Right kidney (tissue), 9 donors: ENCODE results near the gene TRMT10A.
A peak's percentile ranks its signal among the peaks of the same experiment; 100 is the strongest.

Experiments
- DNase-seq: peaks from one replicate; pipeline ENCODE4 v3.0.0-alpha.2; 2016
- long read RNA-seq, 8 donors: transcript quantifications; one replicate each; lab custom pipeline, GENCODE V29; 2026

Gene TRMT10A, protein sequence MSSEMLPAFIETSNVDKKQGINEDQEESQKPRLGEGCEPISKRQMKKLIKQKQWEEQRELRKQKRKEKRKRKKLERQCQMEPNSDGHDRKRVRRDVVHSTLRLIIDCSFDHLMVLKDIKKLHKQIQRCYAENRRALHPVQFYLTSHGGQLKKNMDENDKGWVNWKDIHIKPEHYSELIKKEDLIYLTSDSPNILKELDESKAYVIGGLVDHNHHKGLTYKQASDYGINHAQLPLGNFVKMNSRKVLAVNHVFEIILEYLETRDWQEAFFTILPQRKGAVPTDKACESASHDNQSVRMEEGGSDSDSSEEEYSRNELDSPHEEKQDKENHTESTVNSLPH
- long read RNA-seq, donor 1, partial matches to known transcripts, result 0 of 1 reads
- long read RNA-seq, donor 1, other reads (novel, unspliced or antisense), result 0 of 1 reads
- long read RNA-seq, donor 2, partial matches to known transcripts, result 0 of 2 reads
- long read RNA-seq, donor 2, other reads (novel, unspliced or antisense), result 0 of 2 reads
- long read RNA-seq, donor 3, result 0 reads
- long read RNA-seq, donor 4, partial matches to known transcripts, result 0 of 3 reads
- long read RNA-seq, donor 4, other reads (novel, unspliced or antisense), result 0 of 3 reads
- long read RNA-seq, donor 5, result 0 reads
- long read RNA-seq, donor 6, partial matches to known transcripts, result 0 of 1 reads
- long read RNA-seq, donor 6, other reads (novel, unspliced or antisense), result 0 of 1 reads
- long read RNA-seq, donor 7, partial matches to known transcripts, result 0 of 1 reads
- long read RNA-seq, donor 7, other reads (novel, unspliced or antisense), result 0 of 1 reads
- long read RNA-seq, donor 8, partial matches to known transcripts, result 0 of 2 reads
- long read RNA-seq, donor 8, other reads (novel, unspliced or antisense), result 0 of 2 reads

DNA sequence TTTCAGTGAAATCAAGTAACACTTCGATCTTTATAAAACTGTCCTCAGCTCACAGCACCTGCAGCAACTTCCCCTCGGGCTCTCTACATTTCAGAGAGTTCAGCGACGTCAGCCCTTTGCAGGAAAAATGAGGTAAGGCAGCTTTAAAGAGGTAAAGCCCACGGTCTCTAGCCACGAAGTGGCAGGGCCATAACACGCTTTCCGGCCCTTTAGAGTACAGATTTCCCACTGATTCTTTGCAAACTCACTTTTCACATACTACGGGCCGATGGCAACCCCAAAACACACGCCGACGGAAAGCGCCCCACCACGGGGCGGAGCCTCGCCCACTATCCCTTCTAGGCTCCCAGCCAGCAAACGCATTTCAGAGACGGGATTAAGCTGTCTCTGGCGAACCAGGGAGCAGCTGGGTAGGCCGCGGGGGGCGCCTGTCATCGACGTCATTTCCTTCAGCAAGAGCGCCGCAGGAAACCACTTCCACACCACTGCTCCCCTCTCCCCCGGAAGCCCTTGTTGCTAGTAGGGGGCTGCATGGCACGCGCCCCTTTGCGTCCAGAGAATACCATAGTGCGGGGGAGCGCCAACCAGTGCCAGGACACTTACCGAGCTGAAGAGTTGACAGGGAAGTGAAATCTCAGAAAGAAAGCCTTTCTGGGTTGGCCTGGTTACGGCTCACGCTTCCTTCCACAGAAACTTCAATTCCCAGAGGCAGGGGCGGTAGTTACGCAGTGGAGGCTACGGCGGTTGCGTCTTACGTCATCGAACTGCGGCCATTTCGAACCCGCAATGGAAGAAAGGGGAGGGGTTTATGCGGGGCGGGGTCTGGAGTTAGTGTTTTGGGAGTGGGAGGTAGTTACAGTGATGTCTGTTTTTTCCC lies at the start of gene TRMT10A:
Gene TRMT10A (minus strand): TSS at position 730 of the 877 bp plus-strand sequence. CDS start 4,701 bp downstream, outside the sequence.
- peak; percentile 99 for DNase-seq

DNA sequence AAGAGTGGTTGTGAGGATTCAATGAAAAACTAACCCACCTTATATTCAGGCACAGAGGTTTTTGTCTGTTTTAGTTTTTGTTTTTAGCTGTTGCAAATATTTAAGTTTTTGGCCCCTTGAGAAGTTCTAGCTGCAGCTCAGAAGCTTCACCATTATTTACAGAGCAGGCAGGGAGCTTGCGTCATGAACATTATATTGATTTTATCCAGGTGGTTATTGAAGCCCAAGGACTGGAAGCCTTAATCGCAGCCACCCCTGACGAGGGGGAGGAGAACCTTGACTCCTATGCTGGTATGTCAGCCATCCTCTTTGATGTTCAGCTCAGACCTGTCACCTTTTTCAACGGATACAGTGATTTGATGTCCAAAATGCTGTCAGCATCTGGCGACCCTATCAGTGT lies 48.9 kb upstream of the TRMT10A start:
- no peak for DNase-seq

DNA sequence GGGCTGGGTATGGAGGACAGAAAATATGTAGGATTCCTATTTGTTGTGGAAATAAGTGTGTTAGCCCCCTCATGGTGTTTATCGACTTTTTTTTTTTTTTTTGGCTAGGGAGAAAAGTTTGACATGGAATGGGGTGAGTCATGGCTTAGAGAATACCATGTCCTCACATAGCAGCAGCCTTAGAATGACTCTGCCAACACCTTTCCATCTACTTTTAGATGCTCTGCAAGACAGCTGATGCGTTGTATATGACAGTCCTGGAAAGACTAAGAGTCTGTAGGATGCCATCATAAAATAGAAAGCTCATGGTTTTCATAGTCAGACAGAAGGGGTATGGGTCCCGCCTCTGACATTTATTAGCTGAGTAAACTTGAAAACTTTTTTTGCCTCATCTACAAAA lies 48.4 kb upstream of the TRMT10A start:
- no peak for DNase-seq

DNA sequence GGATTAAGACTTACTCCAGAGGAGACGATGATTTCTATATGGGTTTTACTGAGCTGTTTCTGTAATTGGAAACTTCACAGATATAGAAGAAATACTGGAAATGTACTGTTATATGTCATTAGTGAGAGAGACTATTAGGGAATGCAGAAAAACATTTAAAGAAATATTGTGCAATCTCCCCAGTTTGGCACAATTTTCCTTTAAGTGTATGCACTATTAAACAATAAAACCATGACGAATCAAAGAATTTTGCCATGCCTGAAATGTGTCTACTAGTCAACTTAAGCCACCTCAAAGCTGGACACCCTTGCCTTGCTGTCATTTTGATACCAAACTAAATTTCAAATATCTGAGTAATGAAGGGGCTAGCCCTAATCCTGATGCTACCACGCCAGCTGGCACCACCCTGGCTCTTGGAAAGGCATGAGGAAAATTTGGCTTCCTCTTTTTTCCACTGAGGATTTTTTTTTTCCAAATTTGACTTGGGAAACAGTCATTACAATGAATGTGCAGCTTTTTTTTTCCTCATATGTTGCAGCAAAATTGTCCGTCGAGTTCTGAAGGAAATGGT lies 46.9 kb upstream of the TRMT10A start:
- DNase-seq, result no peak

DNA sequence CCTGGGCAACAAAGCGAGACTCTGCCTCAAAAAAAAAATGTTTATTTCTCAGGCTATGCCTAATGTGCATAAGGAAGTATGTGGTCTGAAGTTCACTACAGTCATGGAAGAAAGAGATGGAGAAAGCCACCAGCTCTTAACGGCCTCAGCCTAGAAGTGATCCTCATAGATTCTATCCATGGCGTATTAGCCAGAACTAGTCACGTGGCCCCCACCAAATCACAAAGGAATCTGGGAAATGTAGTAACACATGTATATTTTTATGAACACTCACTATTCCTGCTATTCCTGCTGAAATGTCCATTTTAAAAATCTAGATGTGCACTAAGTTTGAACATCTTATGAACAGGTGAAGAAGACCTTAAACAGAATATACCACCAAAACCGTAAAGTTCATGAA lies 44.6 kb upstream of the TRMT10A start:
- no peak for DNase-seq

DNA sequence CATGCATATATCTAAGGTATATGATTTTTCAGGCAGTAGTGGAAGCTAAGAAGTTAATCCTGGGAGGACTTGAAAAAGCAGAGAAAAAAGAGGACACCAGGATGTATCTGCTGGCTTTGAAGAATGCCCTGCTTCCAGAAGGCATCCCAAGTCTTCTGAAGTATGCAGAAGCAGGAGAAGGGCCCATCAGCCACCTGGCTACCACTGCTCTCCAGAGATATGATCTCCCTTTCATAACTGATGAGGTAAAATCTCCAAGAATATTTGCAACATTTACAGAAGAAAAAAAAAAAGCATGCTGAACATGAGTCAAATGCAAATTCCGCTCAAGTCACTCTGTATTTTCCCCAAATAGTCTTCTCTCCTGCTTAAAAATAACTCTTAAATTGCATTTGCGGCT lies 42.9 kb upstream of the TRMT10A start:
- no peak for DNase-seq

DNA sequence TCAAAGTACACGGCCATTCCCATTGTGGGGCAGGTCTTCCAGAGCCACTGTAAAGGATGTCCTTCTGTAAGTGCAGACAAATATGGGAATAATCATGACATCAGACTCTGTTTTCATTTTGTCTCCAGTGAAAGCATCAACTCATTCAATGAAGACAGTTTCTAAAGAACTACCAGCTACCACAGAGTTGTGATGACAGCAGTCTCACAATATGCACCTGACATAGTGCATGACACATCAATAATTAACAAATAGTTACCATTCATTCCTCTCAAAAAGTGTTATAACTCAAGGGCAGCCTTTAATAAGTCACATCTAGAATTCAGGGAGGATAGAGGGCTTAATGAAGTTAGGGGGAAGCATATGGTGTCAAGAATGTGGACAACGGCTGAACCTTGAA lies 31.0 kb upstream of the TRMT10A start:
- no peak for DNase-seq

DNA sequence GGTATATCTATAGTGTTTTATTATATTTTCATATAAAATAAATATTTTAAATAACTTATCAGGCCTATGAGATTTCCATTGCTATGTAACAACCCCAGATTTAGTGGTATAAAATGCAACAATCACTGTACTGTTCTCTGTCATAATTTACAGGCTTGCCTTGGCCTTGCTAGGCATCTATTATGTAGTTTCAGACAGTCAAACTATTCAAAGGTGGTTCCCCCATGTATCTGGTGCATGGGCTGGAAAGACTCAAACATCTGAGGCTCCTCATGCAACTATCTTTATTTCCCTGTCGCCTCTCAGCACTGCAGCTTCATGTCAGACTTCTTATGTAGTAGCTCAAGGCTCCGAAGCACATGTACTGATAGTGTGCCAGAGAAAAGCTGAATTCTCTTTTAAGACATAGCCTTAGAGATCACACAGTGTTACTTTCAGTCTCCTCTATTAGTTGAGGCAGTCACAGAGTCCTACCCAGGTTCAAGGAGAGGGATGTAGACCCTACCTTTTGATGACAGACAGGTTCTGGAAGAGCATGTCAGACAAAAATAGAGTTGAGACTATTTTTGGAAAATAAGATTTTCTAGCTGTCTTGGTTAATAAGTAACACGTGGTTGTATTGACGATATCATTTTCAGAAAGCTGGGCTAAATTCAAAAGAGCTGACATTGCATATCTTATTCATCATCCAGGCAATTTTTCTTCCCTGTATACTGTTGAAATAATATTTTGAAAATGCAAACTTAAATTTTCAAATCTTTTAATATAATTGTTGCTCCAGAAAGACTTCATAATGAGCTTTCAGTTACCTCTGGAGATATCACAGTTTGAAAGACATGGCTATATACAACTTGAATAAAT lies 30.2 kb upstream of the TRMT10A start:
- DNase-seq, result no peak

DNA sequence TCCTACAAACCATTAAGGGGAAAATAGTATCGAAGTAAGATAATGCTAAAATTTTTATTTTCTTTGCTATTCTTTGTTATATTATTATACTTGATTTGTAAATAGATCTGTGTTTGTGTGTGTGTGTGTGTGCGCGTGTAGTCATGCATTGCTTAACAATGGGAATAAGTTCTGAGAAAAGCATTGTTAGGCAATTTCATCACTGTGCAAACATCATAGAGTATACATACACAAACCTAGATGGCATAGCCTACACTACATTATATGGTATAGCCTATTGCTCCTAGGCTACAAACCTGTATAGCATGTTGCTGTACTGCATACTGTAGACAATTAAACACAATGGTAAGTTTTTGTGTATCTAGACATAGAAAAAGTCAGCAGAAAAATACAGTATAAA lies 27.9 kb upstream of the TRMT10A start:
- DNase-seq, result no peak

DNA sequence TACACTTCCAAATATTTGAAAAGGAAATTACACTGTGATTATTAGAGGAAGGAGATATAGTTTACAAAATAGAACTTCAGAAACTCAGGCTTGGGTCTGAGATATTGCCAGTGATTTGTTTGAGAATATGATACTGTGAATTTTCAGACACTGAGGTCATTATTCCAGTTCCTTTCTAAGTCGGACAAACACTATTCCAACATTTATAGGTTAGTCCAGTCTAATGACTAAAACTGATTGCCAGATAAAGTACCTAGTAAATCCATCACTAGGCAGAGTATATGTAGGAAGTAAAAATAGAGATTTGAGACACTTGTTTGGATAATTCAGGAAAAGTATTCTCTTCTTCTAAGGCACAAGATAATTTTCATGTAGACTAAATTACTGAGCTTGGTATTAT lies 24.0 kb upstream of the TRMT10A start:
- DNase-seq, result no peak

DNA sequence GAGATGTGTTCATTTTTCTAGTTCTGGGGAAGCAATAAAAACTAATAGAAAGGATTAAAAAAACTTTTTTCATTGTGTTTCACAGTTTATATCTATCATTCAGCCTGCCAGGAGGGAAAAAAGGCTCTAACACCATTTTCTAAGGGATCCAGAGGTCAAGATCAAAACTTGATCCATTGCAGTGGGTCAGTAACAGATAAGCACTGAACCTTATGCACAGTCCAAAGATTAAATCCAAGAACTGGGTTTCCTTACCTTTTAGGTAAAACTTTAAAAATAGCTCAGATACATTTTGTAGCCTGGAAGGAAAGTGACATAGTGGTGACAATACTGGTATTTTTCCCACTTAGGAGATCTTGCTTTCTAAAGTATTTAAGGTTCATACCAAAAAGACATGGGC lies 23.5 kb upstream of the TRMT10A start:
- no peak for DNase-seq

DNA sequence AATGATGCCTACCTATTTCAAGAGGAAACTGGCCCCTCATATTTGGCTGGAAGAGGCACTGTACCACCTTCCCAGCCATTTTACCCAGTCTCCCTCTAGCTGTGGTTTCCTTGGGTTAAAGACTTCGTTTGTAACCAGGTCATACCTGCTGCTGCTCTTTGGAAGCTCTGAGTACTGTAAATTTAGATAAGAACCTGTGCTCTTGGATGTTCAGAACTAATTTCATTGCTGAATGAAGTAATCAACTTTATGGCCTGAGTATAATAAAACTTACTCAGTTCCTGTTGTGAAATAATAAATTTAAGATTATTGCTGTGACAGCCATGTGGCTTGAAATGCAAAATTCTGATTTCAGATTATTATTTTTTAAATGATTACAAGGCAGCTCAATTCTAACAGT lies 23.0 kb upstream of the TRMT10A start:
- no peak for DNase-seq

DNA sequence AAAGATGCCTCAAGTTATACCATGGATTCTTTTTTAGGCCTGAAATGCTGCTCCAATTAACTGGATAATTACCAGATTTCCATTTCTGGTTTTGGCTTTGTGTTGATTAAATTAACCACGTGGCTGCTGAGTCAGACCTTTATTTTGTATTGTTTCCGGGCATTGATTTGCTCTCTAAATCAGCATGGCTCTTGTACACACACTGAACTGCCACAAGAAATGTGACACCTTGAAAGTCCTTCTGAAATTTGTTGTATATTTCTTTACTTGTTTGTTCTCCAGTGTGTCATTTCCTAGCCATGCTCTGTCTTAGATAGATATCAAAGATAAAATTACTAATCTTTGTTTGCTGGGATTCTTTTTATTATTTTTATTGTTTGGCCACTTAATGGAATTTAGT lies 22.5 kb upstream of the TRMT10A start:
- DNase-seq, result no peak

DNA sequence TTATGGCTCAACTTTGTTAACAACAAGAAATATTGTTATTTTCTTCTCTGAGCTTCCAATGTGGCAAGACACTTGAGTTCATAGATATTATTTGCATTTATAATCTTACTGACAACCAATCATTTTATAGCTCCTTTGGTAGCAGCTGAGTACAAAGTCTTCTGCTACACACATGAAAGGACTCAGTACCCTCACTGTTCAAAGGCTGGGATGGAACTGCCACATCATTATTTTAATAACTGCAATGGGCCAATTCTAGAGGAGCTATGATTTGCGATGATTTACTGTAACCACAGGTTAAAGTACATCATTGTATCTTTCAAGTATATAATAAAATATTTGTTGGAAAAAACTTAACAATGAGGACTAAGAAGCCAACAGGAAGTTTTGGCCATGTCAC lies 21.7 kb upstream of the TRMT10A start:
- no peak for DNase-seq

DNA sequence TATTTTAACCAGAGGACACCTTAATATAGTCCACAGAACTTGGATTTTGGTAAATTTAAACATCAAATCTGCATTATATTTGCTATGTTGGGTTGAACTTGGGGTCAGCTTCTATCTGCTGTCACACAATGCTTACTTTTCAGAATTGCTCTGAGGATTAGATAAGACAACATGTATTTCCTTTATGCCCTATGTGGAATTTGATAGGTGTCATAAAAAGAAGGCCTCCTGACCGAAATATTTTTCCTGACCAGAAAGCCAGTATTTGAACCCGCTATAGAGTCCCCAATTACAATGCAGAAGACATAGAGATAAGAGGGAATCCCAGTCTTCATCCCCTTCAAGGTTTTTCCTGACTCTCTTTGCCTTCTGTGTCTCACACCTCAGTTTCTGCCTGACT lies 14.9 kb upstream of the TRMT10A start:
- no peak for DNase-seq

DNA sequence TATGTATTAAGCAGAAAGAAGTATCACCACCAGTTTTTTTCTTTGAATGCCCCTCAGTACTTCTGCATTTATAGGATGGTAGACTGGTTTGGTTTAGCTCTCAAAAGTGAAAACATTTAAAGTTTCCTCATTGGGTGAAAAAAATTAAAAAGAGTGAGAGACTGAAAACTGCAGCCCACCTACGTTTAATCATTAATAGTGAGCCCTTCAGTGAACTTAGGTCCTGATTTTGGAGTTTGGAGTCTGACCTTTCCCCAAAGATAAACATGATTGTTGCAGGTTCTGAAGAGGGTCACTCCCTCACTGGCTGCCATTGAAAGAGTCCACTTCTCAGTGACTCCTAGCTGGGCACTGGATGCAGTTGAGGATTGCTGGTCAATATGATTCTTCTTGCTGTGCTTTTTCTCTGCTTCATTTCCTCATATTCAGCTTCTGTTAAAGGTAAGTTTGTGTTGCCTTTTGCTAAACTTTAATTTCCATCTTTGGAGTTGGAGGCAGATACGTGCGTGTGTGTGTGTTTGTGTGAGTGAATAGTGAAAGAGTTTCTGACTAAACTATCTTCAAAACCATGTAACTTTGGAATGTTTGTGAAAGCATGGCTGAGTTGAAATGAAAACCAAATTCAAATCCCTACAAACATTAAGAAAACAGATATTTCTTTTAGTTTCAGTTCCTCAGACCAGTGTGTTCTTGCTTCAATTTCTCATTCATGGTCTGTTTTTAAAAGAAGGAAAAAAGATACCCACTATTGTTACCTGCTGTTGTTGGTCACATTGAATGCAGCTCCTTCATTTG lies 10.9 kb upstream of the TRMT10A start, which contains the start of gene MTTP:
Gene MTTP (plus strand): TSS at position 295 of the 795 bp plus-strand sequence. CDS start 86 bp downstream, at position 381.
- no peak for DNase-seq

DNA sequence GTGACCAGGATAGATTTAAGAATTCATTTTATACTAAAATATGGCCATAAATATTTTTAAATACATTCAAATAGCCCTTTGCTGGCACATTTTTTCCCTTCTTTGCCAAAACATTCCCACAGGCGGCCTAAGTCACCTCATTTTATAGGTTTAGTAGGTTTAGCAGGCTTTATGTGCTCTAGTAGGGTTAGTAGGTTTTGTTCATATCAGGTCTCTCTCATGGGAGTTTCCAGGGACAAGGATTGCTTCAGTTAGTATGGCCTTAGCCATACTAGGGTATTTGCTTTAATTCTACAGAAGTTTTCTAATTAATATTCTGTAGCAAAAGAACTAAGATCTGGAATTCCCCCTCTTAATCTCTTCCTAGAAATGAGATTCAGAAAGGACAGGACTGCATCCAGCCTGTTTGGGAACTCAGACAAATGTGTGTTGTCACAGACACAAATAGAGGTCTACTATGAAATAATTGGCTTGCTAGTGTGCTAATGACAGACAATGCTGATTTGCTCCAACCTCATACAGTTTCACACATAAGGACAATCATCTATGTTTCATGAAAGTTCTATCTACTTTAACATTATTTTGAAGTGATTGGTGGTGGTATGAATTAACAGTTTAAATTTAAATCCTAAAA lies 10.0 kb upstream of the TRMT10A start:
- DNase-seq, result no peak

DNA sequence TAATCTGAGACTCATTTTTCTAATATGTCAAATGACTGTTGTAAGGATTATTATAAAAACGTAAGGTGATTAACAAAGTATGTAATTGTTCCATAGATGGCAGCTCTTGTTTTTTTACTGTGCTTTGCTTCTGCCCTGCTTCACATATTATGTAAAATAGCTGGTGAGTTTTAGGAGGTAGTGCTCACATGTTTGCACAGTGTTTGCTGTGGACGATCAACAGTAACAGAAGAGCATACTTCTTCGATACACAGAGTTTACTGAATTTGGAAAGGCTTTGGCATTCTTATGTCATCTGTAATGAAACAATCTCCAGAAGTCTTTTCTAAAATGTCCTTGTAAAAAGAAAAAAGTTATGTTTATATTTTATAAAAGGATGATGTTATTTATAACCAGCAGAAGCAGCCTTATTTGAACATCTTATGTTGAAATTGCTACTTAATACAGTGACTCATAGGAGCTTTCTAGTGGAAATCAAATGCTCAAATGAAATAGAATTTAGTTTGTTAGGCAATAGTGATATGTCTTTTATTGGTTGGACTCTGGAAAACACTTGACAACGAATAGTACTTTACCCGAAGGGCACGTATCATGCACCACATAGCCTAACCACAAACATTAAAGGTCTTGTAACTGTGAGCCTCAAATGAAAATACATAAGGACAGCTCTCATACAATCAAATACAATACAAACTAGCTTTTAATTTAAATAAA lies 8.8 kb upstream of the TRMT10A start:
- DNase-seq, result no peak

DNA sequence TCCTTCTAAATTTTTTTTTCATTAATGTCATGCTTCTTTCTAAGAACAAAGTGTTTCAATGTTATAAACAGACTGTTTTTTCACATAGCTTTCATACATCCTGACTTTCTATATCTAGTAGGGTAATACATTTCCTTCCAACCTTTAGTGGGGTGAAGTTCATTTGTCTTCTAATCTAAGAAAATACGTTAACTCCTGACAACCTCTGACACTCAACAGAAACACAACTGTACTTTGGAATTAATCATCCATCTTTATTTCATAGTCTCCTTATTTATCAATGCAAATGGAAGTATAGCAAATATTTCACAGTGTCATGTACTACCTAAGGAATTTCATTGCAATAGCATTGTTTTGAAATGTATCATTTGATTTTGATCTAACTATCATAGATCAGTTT lies 8.0 kb upstream of the TRMT10A start:
- no peak for DNase-seq
